Peyer's patch (tissue), 4 donors: ENCODE data around the gene CPAMD8. TPM values are rescaled to one million over a fixed set of nuclear protein-coding genes. Genes with fewer than 3 reads are reported as not detected.

ENCODE experiments used
- DNase-seq, 3 donors: peaks; one replicate each; pipeline ENCODE4 v3.0.0-alpha.2; 2017 to 2019
- H3K27ac ChIP-seq, 4 donors: fragments of 200-600 bp; sonication (generic); one replicate each; pipeline ENCODE4 v1.5.1; 2016 to 2019
- H3K27me3 ChIP-seq, 2 donors: fragments of 200-600 bp; sonication (generic); one replicate each; pipeline ENCODE4 v1.5.1; 2019
- H3K36me3 ChIP-seq, 3 donors: fragments of 200-600 bp; sonication (generic); one replicate each; pipeline ENCODE4 v1.5.1; 2016 to 2019
- H3K4me1 ChIP-seq, 4 donors: fragments of 200-600 bp; sonication (generic); one replicate each; pipeline ENCODE4 v1.5.1; 2016 to 2019
- H3K4me3 ChIP-seq, 4 donors: fragments of 200-600 bp; sonication (generic); 1 replicate in 3 of 4; 2 replicates in 1 of 4; pipeline ENCODE4 v1.5.1; 2016 to 2019; ENCODE audit warnings: mild to moderate bottlenecking in 1 of 4
- H3K9me3 ChIP-seq, 4 donors: fragments of 200-600 bp; sonication (generic); one replicate each; pipeline ENCODE4 v1.5.1; 2016 to 2019; ENCODE audit warnings: mild to moderate bottlenecking in 1 of 4
- CTCF ChIP-seq, 6 experiments: fragments of 450-650 bp in 4 of 6; fragments of 200-600 bp in 2 of 6; sonication (generic) in 1 of 6; IDR thresholded peaks; one replicate each; pipeline ENCODE4 v1.5.1; 2017 to 2019; ENCODE audit warnings: antibody characterized with exemption in 6 of 6, mild to moderate bottlenecking in 3 of 6, moderate library complexity in 1 of 6
- POLR2A ChIP-seq, 2 donors: fragments of 450-650 bp; IDR thresholded peaks; one replicate each; pipeline ENCODE4 v1.5.1; 2017; ENCODE audit warnings: antibody characterized with exemption in 2 of 2, mild to moderate bottlenecking in 2 of 2, moderate library complexity in 2 of 2
- total RNA-seq, 4 donors: library from RNA; depleted of rRNA; stranded (reverse); fragments of >200 nt; gene quantifications; one replicate each; pipeline ENCODE4 v1.1.0, GENCODE V29; 2016

CPAMD8 gene
- total RNA-seq, 4 donors from 2014 or later: 2.6 to 10.7 (median 5.2) TPM

DNA sequence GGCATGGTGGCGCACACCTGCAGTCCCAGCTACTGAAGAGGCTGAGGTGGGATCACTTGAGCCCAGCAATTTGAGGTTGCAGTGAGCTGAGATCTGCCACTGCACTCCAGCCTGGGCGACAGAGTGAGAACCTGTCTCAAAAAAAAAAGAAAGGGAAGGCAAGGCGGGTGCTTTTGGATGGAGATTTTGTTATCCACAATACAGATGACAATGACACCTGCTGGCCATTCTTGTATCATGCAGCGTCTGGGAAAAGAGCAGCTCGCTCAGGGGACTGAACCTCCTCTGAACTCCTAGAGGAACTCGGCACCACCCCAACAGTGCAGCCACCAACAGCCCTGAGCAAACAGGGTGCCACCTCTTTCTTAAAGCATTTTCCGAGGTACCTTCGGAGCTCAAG, 25.8 kb upstream of the CPAMD8 start:
- DNase-seq: peak in 1 of 3 donors; percentile 61
- H3K27ac ChIP-seq: no peak overlapping the region
- TF ChIP-seq CTCF (IDR thresholded peaks at IDR 0.05) (peak in 4 of 6 experiments; percentile 46 to 54 (median 52)), POLR2A (IDR thresholded peaks at IDR 0.05) (no peak)

DNA sequence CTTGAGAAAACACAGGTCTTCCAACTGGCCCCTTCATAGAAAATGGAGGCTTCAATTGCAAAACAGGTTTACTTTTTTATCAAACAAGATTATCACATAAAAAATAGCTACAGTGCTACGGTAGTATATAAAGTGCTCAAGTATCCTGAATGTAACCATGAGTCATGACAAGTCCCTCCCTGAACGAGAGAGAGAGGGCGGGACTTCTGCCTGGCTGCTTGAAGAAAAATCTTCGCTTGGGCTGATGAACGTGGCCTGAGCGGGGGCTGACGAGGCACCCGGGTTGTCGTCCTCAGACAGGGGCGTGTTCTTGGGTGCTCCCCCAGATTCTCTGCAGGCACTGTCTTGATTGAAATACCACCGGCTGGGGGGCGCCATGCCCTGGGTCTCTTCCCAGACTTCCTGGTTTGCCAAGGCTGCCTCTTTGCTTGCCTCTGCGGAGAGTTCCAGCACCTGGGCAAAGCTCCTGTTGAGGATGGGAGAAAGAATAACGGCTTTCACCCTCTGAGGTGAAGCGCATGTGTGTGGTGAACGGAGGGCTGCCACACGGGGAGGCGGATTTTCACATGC, 23.2 kb upstream of the CPAMD8 start:
- H3K27ac ChIP-seq: no peak overlapping the region
- DNase-seq: no peak

More for the DNA sequence above, 25.8 kb upstream of the CPAMD8 start:
- Histone ChIP-seq H3K4me1 (no peaks in the 10 kb centered on the region), H3K9me3 (no peaks in the 10 kb centered on the region), H3K4me3 (no peak overlapping the region), H3K36me3 (peaks cover 0 to 61% (median 0%) of the 10 kb centered on the region in 3 donors), H3K27me3 (no peaks in the 10 kb centered on the region)

GRCh38 chr19:17048885-17049453, 22.4 kb upstream of the CPAMD8 start:
- Histone ChIP-seq H3K4me1 (no peaks in the 10 kb centered on the region), H3K36me3 (peaks cover 0 to 47% (median 0%) of the 10 kb centered on the region in 3 donors), H3K27ac (no peak overlapping the region), H3K4me3 (no peak overlapping the region), H3K27me3 (no peaks in the 10 kb centered on the region), H3K9me3 (no peaks in the 10 kb centered on the region)
- no peak for DNase-seq
- TF ChIP-seq POLR2A (IDR thresholded peaks at IDR 0.05): no peak
- TF ChIP-seq CTCF (IDR thresholded peaks at IDR 0.05): no peak

More for the DNA sequence above, 23.2 kb upstream of the CPAMD8 start:
- H3K4me1 ChIP-seq: no peaks in the 10 kb centered on the region
- TF ChIP-seq CTCF (IDR thresholded peaks at IDR 0.05): no peak
- no peak for TF ChIP-seq POLR2A (IDR thresholded peaks at IDR 0.05)
- H3K36me3 ChIP-seq: peaks cover 0 to 56% (median 0%) of the 10 kb centered on the region in 3 donors
- H3K4me3 ChIP-seq: no peak overlapping the region
- no peaks in the 10 kb centered on the region for H3K9me3 ChIP-seq
- H3K27me3 ChIP-seq: no peaks in the 10 kb centered on the region

DNA sequence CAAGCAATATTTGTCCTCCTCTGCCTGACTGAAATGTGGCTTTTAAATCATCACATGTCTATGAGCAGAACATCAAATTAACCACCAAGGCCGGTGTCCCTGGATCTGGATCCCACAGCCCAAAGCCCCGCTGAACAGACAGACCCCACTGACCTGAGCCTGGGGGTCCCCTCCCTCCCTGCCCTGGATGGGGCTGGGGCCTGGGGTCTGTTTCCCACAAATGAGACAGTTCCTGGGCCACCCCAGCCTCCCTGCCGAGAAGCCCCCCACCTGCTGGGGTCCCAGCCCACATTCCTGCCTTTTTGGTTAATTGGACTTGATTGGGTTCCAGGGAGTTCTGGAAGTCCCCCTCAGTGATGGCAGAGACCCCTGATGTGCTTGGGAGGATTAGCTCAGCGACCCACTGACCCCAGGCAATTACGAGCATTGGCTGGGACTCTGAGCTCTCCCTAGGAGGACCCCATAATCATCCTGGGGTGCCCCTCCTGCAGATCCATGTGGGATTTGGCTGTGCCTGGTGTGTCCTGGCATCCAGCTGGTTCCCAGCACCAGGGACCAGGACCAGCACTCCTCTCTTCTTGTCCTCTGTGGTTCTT, 19.4 kb upstream of the CPAMD8 start:
- Histone ChIP-seq H3K36me3 (peaks cover 0 to 23% (median 0%) of the 10 kb centered on the region in 3 donors), H3K27me3 (no peaks in the 10 kb centered on the region), H3K9me3 (no peaks in the 10 kb centered on the region), H3K27ac (no peak overlapping the region), H3K4me1 (no peaks in the 10 kb centered on the region), H3K4me3 (no peak overlapping the region)
- TF ChIP-seq POLR2A (IDR thresholded peaks at IDR 0.05): no peak
- TF ChIP-seq CTCF (IDR thresholded peaks at IDR 0.05): no peak
- no peak for DNase-seq

GRCh38 chr19:17043744-17044143, 17.1 kb upstream of the CPAMD8 start:
- Histone ChIP-seq H3K27me3 (no peaks in the 10 kb centered on the region), H3K4me3 (no peak overlapping the region), H3K36me3 (no peaks in the 10 kb centered on the region), H3K4me1 (no peaks in the 10 kb centered on the region), H3K27ac (no peak overlapping the region), H3K9me3 (no peaks in the 10 kb centered on the region)
- TF ChIP-seq CTCF (IDR thresholded peaks at IDR 0.05) (no peak), POLR2A (IDR thresholded peaks at IDR 0.05) (no peak)
- DNase-seq: no peak
